B cell (primary cell): ENCODE results near the gene DNM2. TPM values are rescaled to one million over a fixed set of nuclear protein-coding genes. Genes with fewer than 3 reads are reported as not detected.
A peak's percentile ranks its signal among the peaks of the same experiment; 100 is the strongest.

Experiments used
- ATAC-seq: fragments of 200-7000 bp; cut with Tn5 transposase; one replicate; pipeline ENCODE4 v1.10.0; 2021; ENCODE audit warnings: low read depth, mild to moderate bottlenecking, moderate number of reproducible peaks, moderate library complexity
- CTCF ChIA-PET: fragments of 350-600 bp; sonication (Branson Sonifier 250); formaldehyde crosslinking; loops from one replicate; lab custom pipeline; 2021; ENCODE audit warnings: antibody characterized with exemption, inconsistent platforms; lab: Charles Lee
- POLR2A ChIA-PET: fragments of 350-600 bp; sonication (Branson Sonifier 250); formaldehyde crosslinking; loops from one replicate; lab custom pipeline; 2021; ENCODE audit warnings: antibody characterized with exemption; lab: Charles Lee
- DNase-seq: peaks from one replicate; pipeline ENCODE4 v3.0.0; 2013
- H2AFZ ChIP-seq: 2 replicates; pipeline ENCODE4 v1.6.1; 2012; ENCODE audit warnings: mild to moderate bottlenecking, low read depth, low read length; ENCODE audit not compliant: insufficient read depth, poor library complexity, severe bottlenecking
- H3K27ac ChIP-seq, 2 donors: 1 replicate in 1 of 2; 2 replicates in 1 of 2; pipeline ENCODE4 v1.5.1; 2012 to 2013; ENCODE audit warnings: low read length in 2 of 2, mild to moderate bottlenecking in 2 of 2, moderate library complexity in 1 of 2
- H3K27me3 ChIP-seq, 4 experiments: fragments of 200-600 bp in 1 of 4; sonication (generic) in 1 of 4; replicated peaks in 1 of 4; 1 replicate in 2 of 4; 2 replicates in 2 of 4; pipeline versions ENCODE4 v1.6.1 to v1.7.0; 2013 to 2016; ENCODE audit warnings: low read length in 3 of 4, mild to moderate bottlenecking in 2 of 4, mixed read lengths in 1 of 4, moderate library complexity in 1 of 4; ENCODE audit not compliant: insufficient read depth in 4 of 4, control insufficient read depth in 3 of 4; ENCODE audit errors: control extremely low read depth in 1 of 4
- H3K36me3 ChIP-seq, 2 experiments: replicated peaks in 1 of 2; 1 replicate in 1 of 2; 2 replicates in 1 of 2; pipeline versions ENCODE4 v1.6.1 to v1.7.1; 2013; ENCODE audit warnings: low read length in 1 of 2; ENCODE audit not compliant: insufficient read depth in 2 of 2, control insufficient read depth in 1 of 2; ENCODE audit errors: control extremely low read depth in 1 of 2, extremely low read depth in 1 of 2
- H3K4me1 ChIP-seq, 2 donors: fragments of 200-600 bp in 1 of 2; sonication (generic) in 1 of 2; 1 replicate in 1 of 2; 2 replicates in 1 of 2; pipeline versions ENCODE4 v1.5.1 to v1.6.1; 2013 to 2017; ENCODE audit warnings: low read length in 2 of 2; ENCODE audit not compliant: control insufficient read depth in 2 of 2, insufficient read depth in 2 of 2
- H3K4me2 ChIP-seq: replicated peaks from 2 replicates; pipeline ENCODE3; 2012; ENCODE audit warnings: mild to moderate bottlenecking, low read depth, low read length; ENCODE audit not compliant: poor library complexity, severe bottlenecking
- H3K4me3 ChIP-seq, 5 experiments: fragments of 200-600 bp in 1 of 5; sonication (generic) in 1 of 5; 1 replicate in 3 of 5; 2 replicates in 2 of 5; pipeline versions ENCODE4 v1.5.1 to v1.7.0; 2011 to 2016; ENCODE audit warnings: low read length in 4 of 5, mild to moderate bottlenecking in 4 of 5, low read depth in 2 of 5, control low read depth in 1 of 5, moderate library complexity in 1 of 5; ENCODE audit not compliant: insufficient read depth in 1 of 5; ENCODE audit errors: control extremely low read depth in 1 of 5, extremely low read depth in 1 of 5
- H3K79me2 ChIP-seq: fragments of 200-600 bp; sonication (generic); one replicate; pipeline ENCODE4 v1.6.0; 2016; ENCODE audit warnings: low read length; ENCODE audit not compliant: control insufficient read depth, insufficient read depth
- H3K9ac ChIP-seq: fragments of 200-600 bp; sonication (generic); 2 replicates; pipeline ENCODE4 v1.6.1; 2017; ENCODE audit warnings: mild to moderate bottlenecking, low read length, moderate library complexity
- H3K9me3 ChIP-seq, 3 donors: one replicate each; pipeline versions ENCODE4 v1.6.1 to v1.7.1; 2013; ENCODE audit warnings: low read length in 2 of 3; ENCODE audit not compliant: control insufficient read depth in 2 of 3, insufficient read depth in 1 of 3; ENCODE audit errors: control extremely low read depth in 1 of 3
- H4K20me1 ChIP-seq: 2 replicates; pipeline ENCODE4 v1.6.0; 2012; ENCODE audit warnings: mild to moderate bottlenecking, low read length; ENCODE audit not compliant: insufficient read depth, control insufficient read depth, poor library complexity, severe bottlenecking
- H3K27ac Mint-ChIP-seq: one replicate; pipeline ENCODE4 v1.8.0; 2021; ENCODE audit warnings: mixed read lengths
- H3K27me3 Mint-ChIP-seq: one replicate; pipeline ENCODE4 v1.8.0; 2021; ENCODE audit warnings: mixed read lengths
- H3K4me1 Mint-ChIP-seq: one replicate; pipeline ENCODE4 v1.8.0; 2021; ENCODE audit warnings: mixed read lengths
- H3K4me3 Mint-ChIP-seq: one replicate; pipeline ENCODE4 v1.8.0; 2021; ENCODE audit warnings: mixed read lengths
- H3K9me3 Mint-ChIP-seq: one replicate; pipeline ENCODE4 v1.8.0; 2022; ENCODE audit warnings: mixed read lengths; ENCODE audit not compliant: insufficient read depth
- EZH2 ChIP-seq: IDR thresholded peaks from 2 replicates; pipeline ENCODE4 v1.6.1; 2012; ENCODE audit warnings: borderline replicate concordance, low read depth, mild to moderate bottlenecking, moderate library complexity, low read length; ENCODE audit not compliant: insufficient read depth, poor library complexity, severe bottlenecking
- WGBS: methylation state at CpG from one replicate; pipeline ENCODE4 v1.1.5; 2013; ENCODE audit warnings: missing lambda C conversion rate; ENCODE audit not compliant: insufficient coverage; 5-methylcytosine and 5-hydroxymethylcytosine counted together
- intact Hi-C: fragments of 100-400 bp; cut with micrococcal nuclease; formaldehyde crosslinking; loops from one replicate; pipeline ENCODE4 v1.10.0; 2022
- polyA plus RNA-seq: library from polyadenylated mRNA; depleted of rRNA; stranded (reverse); fragments of >200 nt; gene quantifications from 2 replicates; pipeline ENCODE4 v1.2.3, GENCODE V29; 2012
- total RNA-seq, 2 donors: library from RNA; stranded (reverse); fragments of 120-200 nt in 1 of 2; gene quantifications; 1 replicate in 1 of 2; 2 replicates in 1 of 2; pipeline versions ENCODE4 v1.2.3 to v1.2.4, GENCODE V29; 2013 to 2022
- TF ChIP-seq, protein P1 (sequence below): fragments of 200-600 bp; IDR thresholded peaks from one replicate; pipeline ENCODE4 v1.8.0; 2022; ENCODE audit warnings: antibody characterized with exemption, mild to moderate bottlenecking

The DNM2 gene
- total and polyA plus RNA-seq, 2 donors (not counting 1 experiment from before 2014, with no cell fraction given): 163 to 353 TPM

DNA sequence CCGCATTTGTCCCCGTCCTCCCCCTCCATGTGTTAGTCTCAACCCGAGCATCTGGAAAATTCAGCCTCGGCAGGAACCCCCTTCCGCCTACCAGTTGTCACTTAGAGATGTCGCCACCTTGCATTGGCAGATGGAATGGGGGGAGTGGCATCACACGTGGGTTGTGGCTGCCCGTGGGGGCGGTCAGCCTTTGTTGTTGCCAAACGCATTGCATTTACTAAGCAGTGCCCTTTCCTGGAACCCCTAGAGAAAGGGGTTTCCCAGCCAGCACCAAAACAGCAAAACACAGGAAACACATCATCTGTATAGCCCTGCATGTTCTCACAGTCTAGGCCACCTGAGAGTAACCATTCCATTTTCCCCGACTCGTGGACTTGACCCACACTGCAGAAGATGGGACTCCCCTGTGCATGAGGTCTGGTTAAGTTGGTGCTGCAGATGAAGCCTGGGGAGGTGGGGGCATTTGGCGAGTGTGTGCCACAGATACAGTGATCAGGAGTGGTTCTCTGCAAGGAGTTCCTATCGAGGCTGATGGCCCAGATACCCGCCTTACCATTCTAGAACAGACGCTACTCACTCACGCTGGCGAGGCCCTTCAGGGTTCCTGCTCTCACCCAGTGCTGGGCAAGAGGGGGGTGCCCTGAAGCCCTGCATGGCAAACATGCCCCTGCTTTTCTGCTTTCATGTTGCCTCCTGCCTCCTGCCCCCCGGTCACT lies 79.8 kb downstream of the DNM2 start:
- CTCF ChIA-PET: interaction anchor here (0.6 kb wide), 1 partner anchor 153 kb away, joined by 3 read pairs; no protein-coding TSS in a partner anchor
- no peaks in the 10 kb centered on the region for H3K27me3 Mint-ChIP-seq
- Histone ChIP-seq H3K27me3 (no peaks in the 10 kb centered on the region), H3K36me3 (peaks cover 7 to 91% of the 10 kb centered on the region in 2 experiments), H3K4me3 (no peak overlapping the region), H3K4me2 (peak overlapping the region; percentile 27), H3K27ac (peak overlapping the region in 1 of 2 donors; percentile 9), H3K79me2 (peaks cover 45% of the 10 kb centered on the region), H4K20me1 (peaks cover 26% of the 10 kb centered on the region), H2AFZ (no peak overlapping the region), H3K9ac (no peak overlapping the region), H3K4me1 (peaks cover 0 to 16% of the 10 kb centered on the region in 2 donors), H3K9me3 (no peaks in the 10 kb centered on the region)
- ATAC-seq (peak; percentile 87), DNase-seq (peak; percentile 49)
- intact Hi-C loops: loop anchor here (1.0 kb wide), 1 partner anchor 80 kb away; no protein-coding TSS in a partner anchor
- TF ChIP-seq EZH2: no peak
- TF ChIP-seq, protein P1, sequence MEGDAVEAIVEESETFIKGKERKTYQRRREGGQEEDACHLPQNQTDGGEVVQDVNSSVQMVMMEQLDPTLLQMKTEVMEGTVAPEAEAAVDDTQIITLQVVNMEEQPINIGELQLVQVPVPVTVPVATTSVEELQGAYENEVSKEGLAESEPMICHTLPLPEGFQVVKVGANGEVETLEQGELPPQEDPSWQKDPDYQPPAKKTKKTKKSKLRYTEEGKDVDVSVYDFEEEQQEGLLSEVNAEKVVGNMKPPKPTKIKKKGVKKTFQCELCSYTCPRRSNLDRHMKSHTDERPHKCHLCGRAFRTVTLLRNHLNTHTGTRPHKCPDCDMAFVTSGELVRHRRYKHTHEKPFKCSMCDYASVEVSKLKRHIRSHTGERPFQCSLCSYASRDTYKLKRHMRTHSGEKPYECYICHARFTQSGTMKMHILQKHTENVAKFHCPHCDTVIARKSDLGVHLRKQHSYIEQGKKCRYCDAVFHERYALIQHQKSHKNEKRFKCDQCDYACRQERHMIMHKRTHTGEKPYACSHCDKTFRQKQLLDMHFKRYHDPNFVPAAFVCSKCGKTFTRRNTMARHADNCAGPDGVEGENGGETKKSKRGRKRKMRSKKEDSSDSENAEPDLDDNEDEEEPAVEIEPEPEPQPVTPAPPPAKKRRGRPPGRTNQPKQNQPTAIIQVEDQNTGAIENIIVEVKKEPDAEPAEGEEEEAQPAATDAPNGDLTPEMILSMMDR: no peak
- POLR2A ChIA-PET: no interaction called here
- peak overlapping the region; percentile 89 for H3K27ac Mint-ChIP-seq
- WGBS: 80% methylated on average over 15 of the region's 19 CpGs
- H3K4me3 Mint-ChIP-seq: peak overlapping the region; percentile 39
- no peaks in the 10 kb centered on the region for H3K9me3 Mint-ChIP-seq
- H3K4me1 Mint-ChIP-seq: peaks cover 13% of the 10 kb centered on the region

DNA sequence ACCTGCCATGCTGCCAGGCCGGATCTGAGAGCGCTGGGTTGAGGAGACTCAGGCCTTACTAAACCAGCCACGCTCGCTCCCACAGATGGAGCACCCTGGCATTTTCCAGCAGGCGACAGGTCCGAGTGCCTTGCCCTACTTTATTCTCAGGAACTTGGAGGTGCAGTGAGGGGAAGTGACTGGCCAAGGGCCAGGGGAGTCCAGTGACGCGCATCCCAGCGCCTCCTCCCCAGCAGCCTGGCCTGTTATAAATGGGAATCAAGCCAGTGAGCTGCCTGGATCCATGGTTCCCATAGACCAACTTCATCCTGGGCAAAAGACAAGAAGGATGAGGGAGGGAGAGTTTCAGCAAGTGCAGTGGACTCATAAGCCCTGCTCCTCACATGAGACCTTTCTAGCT lies 82.6 kb downstream of the DNM2 start:
- ChIA-PET CTCF (interaction anchor here (1.4 kb wide), 1 partner anchor 83 kb away, joined by 8 read pairs; the partner anchor contains the start of gene DNM2), POLR2A (interaction anchor here (0.7 kb wide), 1 partner anchor 63 kb away, joined by 5 read pairs; no protein-coding TSS in a partner anchor)
- WGBS: 97% methylated on average over 9 of the region's 9 CpGs
- no peak overlapping the region for H3K4me3 Mint-ChIP-seq
- H3K4me1 Mint-ChIP-seq: peaks cover 13% of the 10 kb centered on the region
- Histone ChIP-seq H3K36me3 (peaks cover 10 to 86% of the 10 kb centered on the region in 2 experiments), H3K27ac (no peak overlapping the region), H3K27me3 (no peaks in the 10 kb centered on the region), H3K9me3 (no peaks in the 10 kb centered on the region), H3K79me2 (peaks cover 37% of the 10 kb centered on the region), H2AFZ (no peak overlapping the region), H3K4me1 (peaks cover 0 to 16% of the 10 kb centered on the region in 2 donors), H4K20me1 (peaks cover 19% of the 10 kb centered on the region), H3K4me2 (no peak overlapping the region), H3K9ac (no peak overlapping the region), H3K4me3 (no peak overlapping the region)
- DNase-seq (no peak), ATAC-seq (no peak)
- intact Hi-C loops: no loop called here
- H3K9me3 Mint-ChIP-seq: no peaks in the 10 kb centered on the region
- no peak for TF ChIP-seq EZH2
- TF ChIP-seq, protein P1: no peak
- H3K27ac Mint-ChIP-seq: no peak overlapping the region
- no peaks in the 10 kb centered on the region for H3K27me3 Mint-ChIP-seq
